HepG2 (cell line): Measurements from ENCODE around the gene AGAP3. TPM values are rescaled to one million over a fixed set of nuclear protein-coding genes. Genes with fewer than 3 reads are reported as not detected.

Source experiments
- ADNP ChIP-seq: sonication (generic); formaldehyde crosslinking; IDR thresholded peaks from 2 replicates; pipeline ENCODE4 v1.4.0; 2020; ENCODE audit warnings: missing genetic modification reagents
- AHR ChIP-seq: IDR thresholded peaks from 2 replicates; pipeline ENCODE4 v1.6.1; 2018; ENCODE audit warnings: missing genetic modification reagents, missing compliant biosample characterization
- HHEX ChIP-seq: IDR thresholded peaks from 2 replicates; pipeline ENCODE4 v1.6.1; 2016; ENCODE audit warnings: control low read depth
- KAT7 ChIP-seq: IDR thresholded peaks from 2 replicates; pipeline ENCODE4 v1.6.1; 2018; ENCODE audit warnings: borderline replicate concordance, missing compliant biosample characterization
- MAFK ChIP-seq, 2 experiments: IDR thresholded peaks in 1 of 2; conservative IDR thresholded peaks in 1 of 2; 2 replicates each; pipeline ENCODE4 v1.6.1; 2011; ENCODE audit warnings: improper control_type of control experiment in 2 of 2, low read length in 2 of 2
- MED8 ChIP-seq: sonication (generic); formaldehyde crosslinking; IDR thresholded peaks from 2 replicates; pipeline ENCODE4 v1.8.1; 2023; ENCODE audit warnings: mild to moderate bottlenecking, missing genetic modification reagents; ENCODE audit not compliant: insufficient replicate concordance
- NR3C1 ChIP-seq: sonication (generic); formaldehyde crosslinking; IDR thresholded peaks from 2 replicates; pipeline ENCODE4 v1.4.0; 2020; ENCODE audit warnings: missing genetic modification reagents
- THYN1 ChIP-seq: sonication (generic); formaldehyde crosslinking; IDR thresholded peaks from 2 replicates; pipeline ENCODE4 v1.8.1; 2023; ENCODE audit warnings: low read depth, mild to moderate bottlenecking, moderate library complexity, missing genetic modification reagents, borderline replicate concordance
- TOE1 ChIP-seq: sonication (generic); formaldehyde crosslinking; IDR thresholded peaks from 2 replicates; pipeline ENCODE4 v1.4.0; 2020; ENCODE audit warnings: mild to moderate bottlenecking, missing genetic modification reagents
- ZFYVE20 ChIP-seq: sonication (generic); formaldehyde crosslinking; IDR thresholded peaks from 2 replicates; pipeline ENCODE4 v1.8.0; 2023; ENCODE audit warnings: low read depth, mild to moderate bottlenecking, moderate library complexity, missing genetic modification reagents, borderline replicate concordance
- ZNF30 ChIP-seq: sonication (generic); formaldehyde crosslinking; IDR thresholded peaks from 2 replicates; pipeline ENCODE4 v1.5.0; 2020; ENCODE audit warnings: mild to moderate bottlenecking, missing genetic modification reagents
- ZNF317 ChIP-seq: sonication (generic); formaldehyde crosslinking; IDR thresholded peaks from 2 replicates; pipeline ENCODE4 v1.5.0; 2020; ENCODE audit warnings: mild to moderate bottlenecking, missing genetic modification reagents
- ZNF562 ChIP-seq: sonication (generic); formaldehyde crosslinking; IDR thresholded peaks from 2 replicates; pipeline ENCODE4 v1.8.0; 2022; ENCODE audit warnings: missing genetic modification reagents, borderline replicate concordance
- ZSCAN12 ChIP-seq: sonication (generic); formaldehyde crosslinking; IDR thresholded peaks from 2 replicates; pipeline ENCODE4 v1.9.0; 2021; ENCODE audit warnings: mild to moderate bottlenecking, missing genetic modification reagents
- polyA plus RNA-seq, 8 experiments: library from polyadenylated mRNA; depleted of rRNA in 3 of 8; stranded (reverse) in 7 of 8; unstranded in 1 of 8; fragments of >200 nt; fragmentation: Illumina TruSeq in 4 of 8; extraction: Trizol in 4 of 8; gene quantifications; 2 replicates each; pipeline versions ENCODE4 v1.2.1 to v1.2.3, GENCODE V29; 2011 to 2016; ENCODE audit warnings: low read depth in 4 of 8, missing spikeins in 1 of 8, mixed read lengths in 1 of 8; ENCODE audit not compliant: insufficient read depth in 1 of 8
- total RNA-seq, 5 experiments: library from RNA; depleted of rRNA; stranded (reverse); fragments of >200 nt; fragmentation: Illumina TruSeq; extraction: Trizol; gene quantifications; 2 replicates each; pipeline ENCODE4 v1.2.3, GENCODE V29; 2016; ENCODE audit warnings: low read depth in 1 of 5
- TF ChIP-seq, protein P1 (sequence below): IDR thresholded peaks from 2 replicates; pipeline ENCODE4 v1.6.1; 2016; ENCODE audit warnings: mild to moderate bottlenecking, missing biosample characterization, missing genetic modification reagents
- TF ChIP-seq, protein P2 (sequence below): IDR thresholded peaks from 2 replicates; pipeline ENCODE4 v1.6.1; 2018; ENCODE audit warnings: missing genetic modification reagents, mild to moderate bottlenecking, missing compliant biosample characterization
- TF ChIP-seq, protein P3 (sequence below): IDR thresholded peaks from 2 replicates; pipeline ENCODE4 v1.6.1; 2016; ENCODE audit warnings: missing genetic modification reagents, missing compliant biosample characterization
- TF ChIP-seq, protein P4 (sequence below): sonication (generic); formaldehyde crosslinking; IDR thresholded peaks from 2 replicates; pipeline ENCODE4 v1.5.0; 2020; ENCODE audit warnings: mild to moderate bottlenecking, missing genetic modification reagents
- TF ChIP-seq, protein P5 (sequence below): sonication (generic); formaldehyde crosslinking; IDR thresholded peaks from 2 replicates; pipeline ENCODE4 v1.4.0; 2020; ENCODE audit warnings: mild to moderate bottlenecking, missing genetic modification reagents

AGAP3 gene
- total and polyA plus RNA-seq, 2 of the 13 experiments (the other 11 are each of a cell fraction or from before 2014, with no cell fraction given) = 31.3 to 61.4 TPM

- TF ChIP-seq, protein P1, sequence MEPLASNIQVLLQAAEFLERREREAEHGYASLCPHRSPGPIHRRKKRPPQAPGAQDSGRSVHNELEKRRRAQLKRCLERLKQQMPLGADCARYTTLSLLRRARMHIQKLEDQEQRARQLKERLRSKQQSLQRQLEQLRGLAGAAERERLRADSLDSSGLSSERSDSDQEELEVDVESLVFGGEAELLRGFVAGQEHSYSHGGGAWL (CRISPR knock-in tag) = no peak
- TF ChIP-seq HHEX (CRISPR knock-in tag) (no peak), NR3C1 (no peak), AHR (CRISPR knock-in tag) (peak; percentile 53; the same call in 1 of the 2 replicates), ZSCAN12 (CRISPR knock-in tag) (no peak), MED8 (CRISPR knock-in tag) (no peak), ZNF317 (CRISPR knock-in tag) (0 out of 2 replicates have a peak, but pooled peaks have one; percentile 7), THYN1 (no peak), MAFK (conservative IDR thresholded peaks at IDR 0.05 in 1 of 2, IDR thresholded peaks at IDR 0.05 in 1 of 2; ENCODE audit: low read length in 2 of 2) (no peak), ZFYVE20 (CRISPR knock-in tag) (no peak), KAT7 (CRISPR knock-in tag) (0 out of 2 replicates have a peak, but pooled peaks have one; percentile 15), TOE1 (CRISPR knock-in tag) (no peak), ZNF30 (peak; percentile 57), ZNF562 (no peak), ADNP (CRISPR knock-in tag) (no peak)
- TF ChIP-seq, protein P2, sequence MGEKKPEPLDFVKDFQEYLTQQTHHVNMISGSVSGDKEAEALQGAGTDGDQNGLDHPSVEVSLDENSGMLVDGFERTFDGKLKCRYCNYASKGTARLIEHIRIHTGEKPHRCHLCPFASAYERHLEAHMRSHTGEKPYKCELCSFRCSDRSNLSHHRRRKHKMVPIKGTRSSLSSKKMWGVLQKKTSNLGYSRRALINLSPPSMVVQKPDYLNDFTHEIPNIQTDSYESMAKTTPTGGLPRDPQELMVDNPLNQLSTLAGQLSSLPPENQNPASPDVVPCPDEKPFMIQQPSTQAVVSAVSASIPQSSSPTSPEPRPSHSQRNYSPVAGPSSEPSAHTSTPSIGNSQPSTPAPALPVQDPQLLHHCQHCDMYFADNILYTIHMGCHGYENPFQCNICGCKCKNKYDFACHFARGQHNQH (CRISPR knock-in tag) = 0 out of 2 replicates have a peak, but pooled peaks have one; percentile 2
- TF ChIP-seq, protein P3, sequence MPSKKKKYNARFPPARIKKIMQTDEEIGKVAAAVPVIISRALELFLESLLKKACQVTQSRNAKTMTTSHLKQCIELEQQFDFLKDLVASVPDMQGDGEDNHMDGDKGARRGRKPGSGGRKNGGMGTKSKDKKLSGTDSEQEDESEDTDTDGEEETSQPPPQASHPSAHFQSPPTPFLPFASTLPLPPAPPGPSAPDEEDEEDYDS (CRISPR knock-in tag) = no peak
- TF ChIP-seq, protein P4, sequence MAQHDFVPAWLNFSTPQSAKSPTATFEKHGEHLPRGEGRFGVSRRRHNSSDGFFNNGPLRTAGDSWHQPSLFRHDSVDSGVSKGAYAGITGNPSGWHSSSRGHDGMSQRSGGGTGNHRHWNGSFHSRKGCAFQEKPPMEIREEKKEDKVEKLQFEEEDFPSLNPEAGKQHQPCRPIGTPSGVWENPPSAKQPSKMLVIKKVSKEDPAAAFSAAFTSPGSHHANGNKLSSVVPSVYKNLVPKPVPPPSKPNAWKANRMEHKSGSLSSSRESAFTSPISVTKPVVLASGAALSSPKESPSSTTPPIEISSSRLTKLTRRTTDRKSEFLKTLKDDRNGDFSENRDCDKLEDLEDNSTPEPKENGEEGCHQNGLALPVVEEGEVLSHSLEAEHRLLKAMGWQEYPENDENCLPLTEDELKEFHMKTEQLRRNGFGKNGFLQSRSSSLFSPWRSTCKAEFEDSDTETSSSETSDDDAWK (CRISPR knock-in tag) = no peak
- TF ChIP-seq, protein P5, sequence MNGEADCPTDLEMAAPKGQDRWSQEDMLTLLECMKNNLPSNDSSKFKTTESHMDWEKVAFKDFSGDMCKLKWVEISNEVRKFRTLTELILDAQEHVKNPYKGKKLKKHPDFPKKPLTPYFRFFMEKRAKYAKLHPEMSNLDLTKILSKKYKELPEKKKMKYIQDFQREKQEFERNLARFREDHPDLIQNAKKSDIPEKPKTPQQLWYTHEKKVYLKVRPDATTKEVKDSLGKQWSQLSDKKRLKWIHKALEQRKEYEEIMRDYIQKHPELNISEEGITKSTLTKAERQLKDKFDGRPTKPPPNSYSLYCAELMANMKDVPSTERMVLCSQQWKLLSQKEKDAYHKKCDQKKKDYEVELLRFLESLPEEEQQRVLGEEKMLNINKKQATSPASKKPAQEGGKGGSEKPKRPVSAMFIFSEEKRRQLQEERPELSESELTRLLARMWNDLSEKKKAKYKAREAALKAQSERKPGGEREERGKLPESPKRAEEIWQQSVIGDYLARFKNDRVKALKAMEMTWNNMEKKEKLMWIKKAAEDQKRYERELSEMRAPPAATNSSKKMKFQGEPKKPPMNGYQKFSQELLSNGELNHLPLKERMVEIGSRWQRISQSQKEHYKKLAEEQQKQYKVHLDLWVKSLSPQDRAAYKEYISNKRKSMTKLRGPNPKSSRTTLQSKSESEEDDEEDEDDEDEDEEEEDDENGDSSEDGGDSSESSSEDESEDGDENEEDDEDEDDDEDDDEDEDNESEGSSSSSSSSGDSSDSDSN = peak; percentile 2; the same call in 1 of the 2 replicates
- TF ChIP-seq, all 625 proteins: peak for 18
These were observed 548 bp downstream of the AGAP3 start (continued) for GRCh38 chr7:151086802-151087244.
